Transverse colon (tissue), 3 donors: ENCODE results near the gene OPALIN.

Source experiments
- POLR2A ChIP-seq: fragments of 450-650 bp; IDR thresholded peaks from one replicate; pipeline ENCODE4 v1.6.1; 2016; ENCODE audit warnings: antibody characterized with exemption, mild to moderate bottlenecking, moderate library complexity
- TF ChIP-seq, protein P1 (sequence below), 5 experiments: fragments of 200-600 bp in 3 of 5; fragments of 450-650 bp in 2 of 5; sonication (generic) in 3 of 5; IDR thresholded peaks; 1 replicate in 2 of 5; 2 replicates in 3 of 5; pipeline ENCODE4 v1.5.1; 2016 to 2017; ENCODE audit warnings: antibody characterized with exemption in 5 of 5, inconsistent platforms in 3 of 5, mild to moderate bottlenecking in 2 of 5, moderate library complexity in 1 of 5

DNA sequence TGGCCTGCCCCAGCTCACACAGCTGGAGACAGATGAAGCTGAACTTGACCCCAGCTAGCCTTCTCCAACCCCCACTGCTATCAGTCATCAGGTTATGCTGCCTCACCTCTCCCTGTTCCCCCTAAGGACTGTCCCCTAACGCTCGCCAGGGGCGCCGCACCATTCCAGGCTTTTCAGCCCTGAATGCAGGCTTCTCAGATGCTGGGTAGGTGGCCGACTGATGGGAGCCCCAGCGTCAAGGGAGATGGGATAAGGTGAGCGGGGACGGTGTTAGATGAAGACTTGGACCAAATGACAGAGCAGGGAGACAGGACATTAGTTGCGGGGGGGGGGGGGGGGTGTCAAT is 15.8 kb upstream of the OPALIN start:
- TF ChIP-seq, protein P1, sequence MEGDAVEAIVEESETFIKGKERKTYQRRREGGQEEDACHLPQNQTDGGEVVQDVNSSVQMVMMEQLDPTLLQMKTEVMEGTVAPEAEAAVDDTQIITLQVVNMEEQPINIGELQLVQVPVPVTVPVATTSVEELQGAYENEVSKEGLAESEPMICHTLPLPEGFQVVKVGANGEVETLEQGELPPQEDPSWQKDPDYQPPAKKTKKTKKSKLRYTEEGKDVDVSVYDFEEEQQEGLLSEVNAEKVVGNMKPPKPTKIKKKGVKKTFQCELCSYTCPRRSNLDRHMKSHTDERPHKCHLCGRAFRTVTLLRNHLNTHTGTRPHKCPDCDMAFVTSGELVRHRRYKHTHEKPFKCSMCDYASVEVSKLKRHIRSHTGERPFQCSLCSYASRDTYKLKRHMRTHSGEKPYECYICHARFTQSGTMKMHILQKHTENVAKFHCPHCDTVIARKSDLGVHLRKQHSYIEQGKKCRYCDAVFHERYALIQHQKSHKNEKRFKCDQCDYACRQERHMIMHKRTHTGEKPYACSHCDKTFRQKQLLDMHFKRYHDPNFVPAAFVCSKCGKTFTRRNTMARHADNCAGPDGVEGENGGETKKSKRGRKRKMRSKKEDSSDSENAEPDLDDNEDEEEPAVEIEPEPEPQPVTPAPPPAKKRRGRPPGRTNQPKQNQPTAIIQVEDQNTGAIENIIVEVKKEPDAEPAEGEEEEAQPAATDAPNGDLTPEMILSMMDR (IDR thresholded peaks at IDR 0.05): no peak
- no peak for TF ChIP-seq POLR2A
